IMR-90 (cell line): ENCODE measurements around the gene BDH1.

Experiments used
- CEBPB ChIP-seq: IDR thresholded peaks from 2 replicates; pipeline ENCODE4 v1.6.1; 2012; ENCODE audit warnings: low read depth, low read length, improper control_type of control experiment
- CTCF ChIP-seq: conservative IDR thresholded peaks from 2 replicates; pipeline ENCODE4 v1.5.1; 2012; ENCODE audit warnings: mild to moderate bottlenecking, low read depth, low read length, improper control_type of control experiment
- ELK1 ChIP-seq: fragments of 150-350 bp; IDR thresholded peaks from 2 replicates; pipeline ENCODE4 v1.6.1; 2016; ENCODE audit warnings: low read depth, mild to moderate bottlenecking, low read length, moderate library complexity, borderline replicate concordance
- FOS ChIP-seq: fragments of 150-350 bp; IDR thresholded peaks from 2 replicates; pipeline ENCODE4 v1.6.1; 2016; ENCODE audit warnings: low read depth, low read length
- MAFK ChIP-seq: IDR thresholded peaks from 2 replicates; pipeline ENCODE4 v1.6.1; 2012; ENCODE audit warnings: low read depth, low read length, improper control_type of control experiment
- MAZ ChIP-seq: IDR thresholded peaks from 2 replicates; pipeline ENCODE4 v1.6.1; 2012; ENCODE audit warnings: low read depth, mild to moderate bottlenecking, low read length, improper control_type of control experiment, moderate library complexity, borderline replicate concordance
- MXI1 ChIP-seq: IDR thresholded peaks from 2 replicates; pipeline ENCODE4 v1.6.1; 2012; ENCODE audit warnings: low read depth, mild to moderate bottlenecking, low read length, moderate library complexity, borderline replicate concordance
- POLR2A ChIP-seq: IDR thresholded peaks from 2 replicates; pipeline ENCODE4 v1.6.1; 2012; ENCODE audit warnings: mild to moderate bottlenecking, low read depth, low read length
- RFX5 ChIP-seq: IDR thresholded peaks from 2 replicates; pipeline ENCODE4 v1.8.0; 2012; ENCODE audit warnings: low read depth, mild to moderate bottlenecking, low read length, moderate library complexity
- SMC3 ChIP-seq: fragments of 150-350 bp; IDR thresholded peaks from 2 replicates; pipeline ENCODE4 v1.6.1; 2016; ENCODE audit warnings: low read depth, mild to moderate bottlenecking, antibody characterized with exemption, low read length, moderate library complexity
- USF2 ChIP-seq: fragments of 150-350 bp; IDR thresholded peaks from 2 replicates; pipeline ENCODE4 v1.6.1; 2017; ENCODE audit warnings: mild to moderate bottlenecking, antibody characterized with exemption, low read length, low read depth

GRCh38 chr3:197466586-197467399, 89.0 kb downstream of the BDH1 start:
- TF ChIP-seq MXI1 = no peak
- TF ChIP-seq FOS = peak; percentile 82
- TF ChIP-seq CTCF = no peak
- no peak for TF ChIP-seq MAFK
- peak; percentile 53; the same call in 1 of the 2 replicates for TF ChIP-seq CEBPB
- TF ChIP-seq POLR2A = no peak
- TF ChIP-seq SMC3 = no peak
- no peak for TF ChIP-seq ELK1
- TF ChIP-seq RFX5 = no peak
- no peak for TF ChIP-seq USF2
- TF ChIP-seq MAZ = no peak
